ENCODE data around the gene POLR2F.

Gene POLR2F

DNA sequence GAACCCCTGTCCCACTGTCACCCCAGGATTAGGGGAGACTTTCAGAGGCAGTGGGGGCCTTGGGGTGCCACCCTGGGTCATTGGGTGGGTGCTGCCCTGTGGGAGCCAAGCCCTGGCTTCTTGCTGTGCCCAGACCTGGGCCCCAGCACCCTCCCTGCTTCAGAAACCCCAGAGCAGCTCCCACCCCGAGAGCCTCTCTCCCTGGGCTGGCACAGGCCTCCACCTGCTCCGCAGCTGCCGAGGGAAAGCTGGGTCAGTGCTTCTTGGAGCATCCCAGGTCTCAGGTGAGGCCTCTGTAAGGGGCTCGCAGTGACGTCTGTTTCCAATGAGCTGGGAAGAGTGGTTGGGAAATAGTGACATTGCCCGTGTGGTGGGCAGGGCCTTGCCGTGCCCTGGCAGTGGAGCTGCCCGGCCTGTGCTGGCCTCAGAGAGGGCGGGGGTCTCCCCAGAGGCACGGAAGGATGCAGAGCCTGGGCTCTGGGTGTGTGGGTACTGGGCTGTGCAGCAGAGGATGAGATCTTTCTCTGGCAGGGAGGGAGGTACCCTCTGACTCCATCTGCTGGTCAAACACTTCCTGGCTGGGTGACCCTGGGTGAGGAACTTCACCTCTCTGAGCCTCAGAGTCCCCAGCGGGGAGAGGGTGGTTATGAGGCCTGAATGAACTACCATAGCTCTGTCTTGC lies 23.1 kb upstream of the POLR2F start:
- TF ChIP-seq, protein P1, sequence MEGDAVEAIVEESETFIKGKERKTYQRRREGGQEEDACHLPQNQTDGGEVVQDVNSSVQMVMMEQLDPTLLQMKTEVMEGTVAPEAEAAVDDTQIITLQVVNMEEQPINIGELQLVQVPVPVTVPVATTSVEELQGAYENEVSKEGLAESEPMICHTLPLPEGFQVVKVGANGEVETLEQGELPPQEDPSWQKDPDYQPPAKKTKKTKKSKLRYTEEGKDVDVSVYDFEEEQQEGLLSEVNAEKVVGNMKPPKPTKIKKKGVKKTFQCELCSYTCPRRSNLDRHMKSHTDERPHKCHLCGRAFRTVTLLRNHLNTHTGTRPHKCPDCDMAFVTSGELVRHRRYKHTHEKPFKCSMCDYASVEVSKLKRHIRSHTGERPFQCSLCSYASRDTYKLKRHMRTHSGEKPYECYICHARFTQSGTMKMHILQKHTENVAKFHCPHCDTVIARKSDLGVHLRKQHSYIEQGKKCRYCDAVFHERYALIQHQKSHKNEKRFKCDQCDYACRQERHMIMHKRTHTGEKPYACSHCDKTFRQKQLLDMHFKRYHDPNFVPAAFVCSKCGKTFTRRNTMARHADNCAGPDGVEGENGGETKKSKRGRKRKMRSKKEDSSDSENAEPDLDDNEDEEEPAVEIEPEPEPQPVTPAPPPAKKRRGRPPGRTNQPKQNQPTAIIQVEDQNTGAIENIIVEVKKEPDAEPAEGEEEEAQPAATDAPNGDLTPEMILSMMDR (IDR thresholded peaks at IDR 0.05; ENCODE audit: low read depth, low read length, missing control alignments), result peak; percentile 71
- in situ Hi-C loops (cut with HindIII; ENCODE audit: low sequenced_read_pairs), result no loop called here
- no peak overlapping the region for H3K4me3 ChIP-seq (ENCODE audit: low read depth, low read length)
- no peak for DNase-seq (ENCODE audit: low read depth)

DNA sequence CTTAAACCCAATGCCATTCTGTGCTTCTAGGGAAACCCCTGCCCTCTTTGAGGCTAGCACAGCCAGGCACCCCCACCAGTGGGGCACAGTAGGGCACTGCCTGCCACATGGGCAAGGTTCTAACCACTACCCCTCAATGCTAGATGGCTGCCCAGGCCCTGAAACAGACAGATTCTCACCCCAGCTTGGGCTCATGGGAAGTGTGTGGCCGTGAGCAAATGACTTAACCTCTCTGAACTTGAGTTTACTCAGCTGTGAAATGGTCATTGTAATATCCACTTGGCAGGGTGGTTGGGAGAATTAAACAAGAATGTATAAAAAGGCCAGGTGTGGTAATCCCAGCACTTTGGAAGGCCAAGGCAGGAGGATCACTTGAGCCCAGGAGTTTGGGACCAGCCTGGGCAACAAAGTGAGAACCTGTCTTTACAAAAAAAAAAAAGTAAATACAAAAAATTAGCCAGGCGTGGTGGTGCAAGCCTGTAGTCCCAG lies 22.5 kb upstream of the POLR2F start:
- TF ChIP-seq, protein P1 (IDR thresholded peaks at IDR 0.05; ENCODE audit: low read depth, low read length, missing control alignments), result no peak
- no peak overlapping the region for H3K4me3 ChIP-seq (ENCODE audit: low read depth, low read length)
- in situ Hi-C loops (cut with HindIII; ENCODE audit: low sequenced_read_pairs), result no loop called here
- DNase-seq (ENCODE audit: low read depth), result no peak

DNA sequence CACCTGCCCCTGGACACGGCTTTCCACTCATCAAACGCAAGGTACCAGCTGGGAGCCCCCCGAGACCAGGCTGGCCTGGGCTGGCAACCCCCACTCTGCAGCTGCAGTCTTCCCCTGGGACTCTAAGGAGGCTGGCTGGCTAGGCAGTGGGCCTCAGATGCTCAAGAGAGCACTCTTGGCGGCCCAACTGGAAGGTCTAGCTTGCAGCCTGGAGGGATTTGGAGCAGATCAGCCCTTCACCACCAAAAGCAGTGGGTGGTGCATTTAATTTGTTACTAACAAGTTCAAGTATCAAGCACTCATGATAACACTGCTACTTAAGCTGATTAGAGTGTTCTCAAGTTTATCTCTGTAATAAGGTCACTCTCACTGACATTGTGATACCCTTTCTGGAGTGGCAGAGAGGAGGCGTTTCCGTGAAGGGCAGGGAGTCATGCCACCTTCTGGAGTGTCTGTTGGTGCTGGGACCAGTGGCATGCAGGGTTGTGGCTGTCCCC lies 21.6 kb upstream of the POLR2F start:
- no peak overlapping the region for H3K4me3 ChIP-seq (ENCODE audit: low read depth, low read length)
- no peak for DNase-seq (ENCODE audit: low read depth)
- in situ Hi-C loops (cut with HindIII; ENCODE audit: low sequenced_read_pairs), result no loop called here
- TF ChIP-seq, protein P1 (IDR thresholded peaks at IDR 0.05; ENCODE audit: low read depth, low read length, missing control alignments), result no peak

DNA sequence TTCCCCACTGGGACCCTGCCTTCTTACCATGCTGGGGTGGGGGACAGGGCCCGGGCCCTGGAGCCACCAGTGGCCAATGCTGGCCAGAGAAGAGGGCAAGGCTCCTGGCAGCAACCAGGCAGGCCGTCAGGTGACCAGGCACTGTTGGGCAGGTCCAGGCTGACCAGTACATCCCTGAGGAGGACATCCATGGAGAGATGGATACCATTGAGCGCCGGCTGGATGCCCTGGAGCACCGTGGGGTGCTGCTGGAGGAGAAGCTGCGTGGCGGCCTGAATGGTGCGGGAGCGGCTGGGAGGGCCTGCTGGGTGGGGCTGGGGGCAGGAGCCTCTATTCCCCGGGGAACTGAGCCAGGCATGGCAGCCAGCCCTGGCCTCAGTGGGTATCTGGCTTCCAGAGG lies 21.1 kb upstream of the POLR2F start:
- TF ChIP-seq, protein P1 (IDR thresholded peaks at IDR 0.05; ENCODE audit: low read depth, low read length, missing control alignments), result no peak
- DNase-seq (ENCODE audit: low read depth), result no peak
- no peak overlapping the region for H3K4me3 ChIP-seq (ENCODE audit: low read depth, low read length)
- in situ Hi-C loops (cut with HindIII; ENCODE audit: low sequenced_read_pairs), result no loop called here

DNA sequence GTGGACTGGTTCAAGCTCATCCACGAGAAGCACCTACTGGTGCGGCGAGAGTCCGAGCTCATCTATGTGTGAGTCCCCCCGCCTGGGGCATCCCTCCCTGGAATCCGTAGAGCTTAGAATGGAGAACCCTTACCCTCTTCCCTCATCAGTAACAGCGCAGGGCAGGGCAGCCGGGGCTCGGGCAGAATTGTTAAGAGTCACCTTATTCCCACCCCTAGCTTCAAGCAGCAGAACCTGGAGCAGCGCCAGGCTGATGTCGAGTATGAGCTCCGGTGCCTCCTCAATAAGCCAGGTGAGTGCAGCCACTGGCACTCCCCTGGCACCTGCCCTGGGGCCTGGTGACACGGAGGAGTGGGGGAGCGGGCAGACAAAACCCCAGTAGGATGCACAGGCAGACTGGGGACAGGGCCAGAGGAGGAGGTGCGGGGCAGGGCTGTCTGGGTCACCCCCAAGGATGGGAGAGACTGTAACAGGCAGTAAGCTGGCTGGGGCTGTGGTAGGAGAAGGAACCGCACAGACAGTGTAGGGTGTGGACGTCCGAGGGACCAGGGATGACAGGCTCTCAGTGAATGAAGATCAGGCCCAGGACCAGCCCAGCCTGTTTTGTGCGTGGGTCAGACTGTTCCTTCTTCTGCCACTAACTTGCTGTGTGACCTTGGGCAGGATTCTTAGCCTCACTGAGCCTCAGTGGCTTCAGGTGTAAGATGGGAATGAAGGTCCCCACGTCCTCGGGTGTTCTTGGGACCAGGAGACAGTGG lies 20.5 kb upstream of the POLR2F start:
- no peak for DNase-seq (ENCODE audit: low read depth)
- TF ChIP-seq, protein P1 (IDR thresholded peaks at IDR 0.05; ENCODE audit: low read depth, low read length, missing control alignments), result no peak
- in situ Hi-C loops (cut with HindIII; ENCODE audit: low sequenced_read_pairs), result no loop called here
- H3K4me3 ChIP-seq (ENCODE audit: low read depth, low read length), result no peak overlapping the region

DNA sequence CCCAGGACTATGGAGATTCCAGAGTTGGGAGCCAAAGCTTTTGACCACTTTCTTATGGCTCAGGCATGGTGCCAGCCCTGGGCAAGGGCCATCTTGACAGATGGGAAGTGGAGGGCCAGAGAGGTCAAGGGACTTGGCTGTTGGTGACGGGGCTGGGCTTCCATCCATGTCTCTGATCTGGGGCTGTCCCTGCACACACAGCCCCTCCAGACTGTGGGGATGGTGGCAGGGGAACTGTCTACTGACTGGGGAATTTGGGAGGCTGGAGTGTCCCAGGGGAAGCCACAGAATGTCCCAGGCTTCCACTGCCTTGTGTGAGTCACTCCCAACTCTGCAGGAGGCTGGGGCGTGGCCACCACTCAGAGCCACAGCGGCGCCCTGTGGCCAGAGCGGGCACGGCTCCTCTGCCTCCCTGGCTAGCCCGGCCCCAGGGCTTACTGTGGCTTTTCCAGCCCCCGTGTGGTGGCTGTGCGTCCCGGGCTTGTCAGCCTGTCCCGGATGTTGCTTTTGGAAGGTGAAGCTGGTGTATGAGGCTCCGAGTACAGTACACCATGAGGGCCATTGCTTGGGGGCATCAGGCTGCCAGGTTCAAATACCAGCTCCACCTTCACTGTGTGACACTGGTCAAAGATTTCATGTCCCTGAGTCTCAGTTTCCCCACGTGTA lies 19.7 kb upstream of the POLR2F start:
- H3K4me3 ChIP-seq (ENCODE audit: low read depth, low read length), result no peak overlapping the region
- TF ChIP-seq, protein P1 (IDR thresholded peaks at IDR 0.05; ENCODE audit: low read depth, low read length, missing control alignments), result peak; percentile 99
- in situ Hi-C loops (cut with HindIII; ENCODE audit: low sequenced_read_pairs), result no loop called here
- peak; percentile 88 for DNase-seq (ENCODE audit: low read depth)
